GM12875 (cell line): ENCODE results near the gene SDR9C7.

Experiments
- H3K4me3 ChIP-seq: one replicate; pipeline ENCODE4 v1.5.1; 2011; ENCODE audit warnings: low read depth, low read length, control low read depth
- TF ChIP-seq, protein P1 (sequence below): IDR thresholded peaks from 2 replicates; pipeline ENCODE4 v1.5.1; 2011; ENCODE audit warnings: low read depth, mild to moderate bottlenecking, control low read depth, inconsistent platforms, low read length, moderate library complexity, borderline replicate concordance; ENCODE audit not compliant: insufficient read depth

The SDR9C7 gene

GRCh38 chr12:56874821-56875220, 59.4 kb downstream of the SDR9C7 start:
- no peak overlapping the region for H3K4me3 ChIP-seq
- TF ChIP-seq, protein P1, sequence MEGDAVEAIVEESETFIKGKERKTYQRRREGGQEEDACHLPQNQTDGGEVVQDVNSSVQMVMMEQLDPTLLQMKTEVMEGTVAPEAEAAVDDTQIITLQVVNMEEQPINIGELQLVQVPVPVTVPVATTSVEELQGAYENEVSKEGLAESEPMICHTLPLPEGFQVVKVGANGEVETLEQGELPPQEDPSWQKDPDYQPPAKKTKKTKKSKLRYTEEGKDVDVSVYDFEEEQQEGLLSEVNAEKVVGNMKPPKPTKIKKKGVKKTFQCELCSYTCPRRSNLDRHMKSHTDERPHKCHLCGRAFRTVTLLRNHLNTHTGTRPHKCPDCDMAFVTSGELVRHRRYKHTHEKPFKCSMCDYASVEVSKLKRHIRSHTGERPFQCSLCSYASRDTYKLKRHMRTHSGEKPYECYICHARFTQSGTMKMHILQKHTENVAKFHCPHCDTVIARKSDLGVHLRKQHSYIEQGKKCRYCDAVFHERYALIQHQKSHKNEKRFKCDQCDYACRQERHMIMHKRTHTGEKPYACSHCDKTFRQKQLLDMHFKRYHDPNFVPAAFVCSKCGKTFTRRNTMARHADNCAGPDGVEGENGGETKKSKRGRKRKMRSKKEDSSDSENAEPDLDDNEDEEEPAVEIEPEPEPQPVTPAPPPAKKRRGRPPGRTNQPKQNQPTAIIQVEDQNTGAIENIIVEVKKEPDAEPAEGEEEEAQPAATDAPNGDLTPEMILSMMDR, result no peak

- H3K4me3 ChIP-seq, result no peak overlapping the region
- TF ChIP-seq, protein P1, result no peak
Measured at GRCh38 chr12:56873382-56873781, 60.8 kb downstream of the SDR9C7 start.
